Measurements from ENCODE around the gene VPS41.

VPS41 gene

GRCh38 chr7:38679419-38679818, 229.6 kb downstream of the VPS41 start:
- no peak for TF ChIP-seq CTCF (IDR thresholded peaks at IDR 0.05)
- H3K27ac Mint-ChIP-seq, result no peak overlapping the region
- H3K4me1 Mint-ChIP-seq, result no peaks in the 10 kb centered on the region
- no peak for DNase-seq
- peaks cover 4% of the 10 kb centered on the region for H3K9me3 Mint-ChIP-seq
- H3K4me3 Mint-ChIP-seq, result no peak overlapping the region
- peaks cover 3% of the 10 kb centered on the region for H3K27me3 Mint-ChIP-seq (ENCODE audit: low read depth, poor library complexity)
- no peaks in the 10 kb centered on the region for H3K36me3 Mint-ChIP-seq (ENCODE audit: low read depth)

- TF ChIP-seq CTCF (IDR thresholded peaks at IDR 0.05), result no peak
- H3K4me1 Mint-ChIP-seq, result no peaks in the 10 kb centered on the region
- H3K36me3 Mint-ChIP-seq (ENCODE audit: low read depth), result no peaks in the 10 kb centered on the region
- H3K9me3 Mint-ChIP-seq, result peaks cover 3% of the 10 kb centered on the region
- H3K4me3 Mint-ChIP-seq, result no peak overlapping the region
- no peak for DNase-seq
- no peak overlapping the region for H3K27ac Mint-ChIP-seq
- H3K27me3 Mint-ChIP-seq (ENCODE audit: low read depth, poor library complexity), result peaks cover 5% of the 10 kb centered on the region
These were observed 230.3 kb downstream of the VPS41 start for GRCh38 chr7:38678698-38679054.

GRCh38 chr7:38677981-38678697, 230.9 kb downstream of the VPS41 start:
- H3K27me3 Mint-ChIP-seq (ENCODE audit: low read depth, poor library complexity), result peaks cover 5% of the 10 kb centered on the region
- no peak overlapping the region for H3K27ac Mint-ChIP-seq
- DNase-seq, result no peak
- H3K9me3 Mint-ChIP-seq, result peaks cover 3% of the 10 kb centered on the region
- H3K4me3 Mint-ChIP-seq, result no peak overlapping the region
- TF ChIP-seq CTCF (IDR thresholded peaks at IDR 0.05), result no peak
- H3K4me1 Mint-ChIP-seq, result no peaks in the 10 kb centered on the region
- no peaks in the 10 kb centered on the region for H3K36me3 Mint-ChIP-seq (ENCODE audit: low read depth)

- no peak for TF ChIP-seq CTCF (IDR thresholded peaks at IDR 0.05)
- Mint-ChIP-seq H3K27me3 (ENCODE audit: low read depth, poor library complexity) (peaks cover 13% of the 10 kb centered on the region), H3K4me1 (no peaks in the 10 kb centered on the region), H3K9me3 (peaks cover 3% of the 10 kb centered on the region), H3K27ac (no peak overlapping the region), H3K36me3 (ENCODE audit: low read depth) (no peaks in the 10 kb centered on the region), H3K4me3 (no peak overlapping the region)
- DNase-seq, result no peak
These were observed 233.4 kb downstream of the VPS41 start for GRCh38 chr7:38675494-38676106.

GRCh38 chr7:38674513-38674912, 234.5 kb downstream of the VPS41 start:
- H3K4me3 Mint-ChIP-seq, result no peak overlapping the region
- peaks cover 13% of the 10 kb centered on the region for H3K27me3 Mint-ChIP-seq (ENCODE audit: low read depth, poor library complexity)
- H3K4me1 Mint-ChIP-seq, result peaks cover 5% of the 10 kb centered on the region
- H3K9me3 Mint-ChIP-seq, result no peaks in the 10 kb centered on the region
- DNase-seq, result no peak
- no peak overlapping the region for H3K27ac Mint-ChIP-seq
- TF ChIP-seq CTCF (IDR thresholded peaks at IDR 0.05), result no peak
- no peaks in the 10 kb centered on the region for H3K36me3 Mint-ChIP-seq (ENCODE audit: low read depth)

- Mint-ChIP-seq H3K27ac (no peak overlapping the region), H3K27me3 (ENCODE audit: low read depth, poor library complexity) (peaks cover 13% of the 10 kb centered on the region), H3K9me3 (no peaks in the 10 kb centered on the region), H3K4me1 (peaks cover 5% of the 10 kb centered on the region), H3K36me3 (ENCODE audit: low read depth) (no peaks in the 10 kb centered on the region), H3K4me3 (no peak overlapping the region)
- DNase-seq, result no peak
- TF ChIP-seq CTCF (IDR thresholded peaks at IDR 0.05), result no peak
These were observed 235.2 kb downstream of the VPS41 start for GRCh38 chr7:38673795-38674194.

Data from nephron progenitor cell (in vitro differentiated cells).